Peyer's patch (tissue), 4 donors: ENCODE results near the gene SLC9A8. TPM values are rescaled to one million over a fixed set of nuclear protein-coding genes. Genes with fewer than 3 reads are reported as not detected.

Experiments
- DNase-seq, 3 donors: peaks; one replicate each; pipeline ENCODE4 v3.0.0-alpha.2; 2017 to 2019
- H3K27ac ChIP-seq, 4 donors: fragments of 200-600 bp; sonication (generic); one replicate each; pipeline ENCODE4 v1.5.1; 2016 to 2019
- H3K27me3 ChIP-seq, 2 donors: fragments of 200-600 bp; sonication (generic); one replicate each; pipeline ENCODE4 v1.5.1; 2019
- H3K36me3 ChIP-seq, 3 donors: fragments of 200-600 bp; sonication (generic); one replicate each; pipeline ENCODE4 v1.5.1; 2016 to 2019
- H3K4me1 ChIP-seq, 4 donors: fragments of 200-600 bp; sonication (generic); one replicate each; pipeline ENCODE4 v1.5.1; 2016 to 2019
- H3K4me3 ChIP-seq, 4 donors: fragments of 200-600 bp; sonication (generic); 1 replicate in 3 of 4; 2 replicates in 1 of 4; pipeline ENCODE4 v1.5.1; 2016 to 2019; ENCODE audit warnings: mild to moderate bottlenecking in 1 of 4
- H3K9me3 ChIP-seq, 4 donors: fragments of 200-600 bp; sonication (generic); one replicate each; pipeline ENCODE4 v1.5.1; 2016 to 2019; ENCODE audit warnings: mild to moderate bottlenecking in 1 of 4
- CTCF ChIP-seq, 6 experiments: fragments of 450-650 bp in 4 of 6; fragments of 200-600 bp in 2 of 6; sonication (generic) in 1 of 6; IDR thresholded peaks; one replicate each; pipeline ENCODE4 v1.5.1; 2017 to 2019; ENCODE audit warnings: antibody characterized with exemption in 6 of 6, mild to moderate bottlenecking in 3 of 6, moderate library complexity in 1 of 6
- POLR2A ChIP-seq, 2 donors: fragments of 450-650 bp; IDR thresholded peaks; one replicate each; pipeline ENCODE4 v1.5.1; 2017; ENCODE audit warnings: antibody characterized with exemption in 2 of 2, mild to moderate bottlenecking in 2 of 2, moderate library complexity in 2 of 2
- total RNA-seq, 4 donors: library from RNA; depleted of rRNA; stranded (reverse); fragments of >200 nt; gene quantifications; one replicate each; pipeline ENCODE4 v1.1.0, GENCODE V29; 2016

Gene SLC9A8
- total RNA-seq, 4 donors from 2014 or later: 15.6 to 24.4 (median 19.8) TPM

DNA sequence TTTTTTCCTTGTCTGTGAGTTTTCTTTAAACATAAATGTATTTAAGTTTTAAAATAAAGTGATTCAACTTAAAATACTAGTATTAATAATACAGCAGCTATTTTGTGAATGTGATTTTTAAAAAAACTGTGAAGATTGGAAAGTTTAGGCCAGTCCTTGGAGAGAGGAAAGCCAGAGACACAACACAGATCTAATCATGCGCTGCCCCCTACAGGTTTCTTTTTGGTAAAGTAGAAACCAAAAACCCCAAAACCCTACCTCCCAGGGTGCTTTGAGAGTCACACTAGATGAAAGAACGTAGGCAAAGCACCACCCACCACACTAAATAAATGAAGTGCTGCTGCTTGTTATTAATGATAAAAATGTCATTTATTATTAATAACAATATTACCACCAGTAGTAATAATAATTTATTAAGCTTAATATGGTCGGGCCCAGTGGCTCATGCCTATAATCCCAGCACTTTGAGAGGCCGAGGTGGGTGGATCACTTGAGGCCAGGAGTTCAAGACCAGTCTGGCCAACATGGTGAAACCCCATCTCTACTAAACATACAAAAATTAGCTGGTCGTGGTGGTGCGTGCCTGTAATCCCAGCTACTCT lies 33.7 kb downstream of the SLC9A8 start:
- H3K4me1 ChIP-seq: no peaks in the 10 kb centered on the region
- H3K27ac ChIP-seq: no peak overlapping the region
- peaks cover 0 to 39% (median 0%) of the 10 kb centered on the region in 3 donors for H3K36me3 ChIP-seq
- H3K9me3 ChIP-seq: no peaks in the 10 kb centered on the region
- no peaks in the 10 kb centered on the region for H3K27me3 ChIP-seq
- no peak overlapping the region for H3K4me3 ChIP-seq
- DNase-seq: peak in 2 of 3 donors; percentile 54 to 72
- TF ChIP-seq CTCF (IDR thresholded peaks at IDR 0.05) (peak; percentile 59 to 79 (median 72)), POLR2A (IDR thresholded peaks at IDR 0.05) (no peak)

GRCh38 chr20:49850463-49851230 lies 38.0 kb downstream of the SLC9A8 start:
- Histone ChIP-seq H3K4me3 (no peak overlapping the region), H3K27ac (no peak overlapping the region), H3K4me1 (no peaks in the 10 kb centered on the region), H3K9me3 (no peaks in the 10 kb centered on the region), H3K27me3 (no peaks in the 10 kb centered on the region), H3K36me3 (peaks cover 0 to 59% (median 0%) of the 10 kb centered on the region in 3 donors)
- TF ChIP-seq CTCF (IDR thresholded peaks at IDR 0.05) (no peak), POLR2A (IDR thresholded peaks at IDR 0.05) (no peak)
- DNase-seq: no peak

DNA sequence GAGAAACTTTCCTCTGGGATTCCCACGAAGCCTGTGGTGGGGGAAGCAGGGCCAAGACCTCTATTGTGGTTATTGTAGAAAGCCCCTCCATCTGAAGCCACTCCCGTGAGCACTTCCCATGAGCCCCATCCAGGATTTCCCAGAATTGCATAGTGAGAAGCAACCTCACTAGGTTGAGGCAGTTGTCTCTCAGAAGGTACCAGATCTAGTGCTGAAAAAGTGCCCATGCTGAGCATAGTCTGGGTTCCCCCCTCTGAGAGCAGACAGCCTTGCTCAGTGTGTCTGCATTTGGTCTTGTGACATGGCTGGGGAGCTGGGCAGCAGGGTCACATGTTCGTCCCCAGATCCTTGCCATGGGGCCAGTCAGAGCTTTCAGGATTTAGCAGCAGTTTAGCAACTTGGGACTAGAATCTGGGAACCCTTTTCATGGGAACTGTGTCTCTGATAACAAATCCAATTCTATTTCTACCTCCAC lies 38.6 kb downstream of the SLC9A8 start:
- Histone ChIP-seq H3K4me3 (no peak overlapping the region), H3K4me1 (no peaks in the 10 kb centered on the region), H3K36me3 (peaks cover 0 to 66% (median 0%) of the 10 kb centered on the region in 3 donors), H3K27ac (no peak overlapping the region), H3K9me3 (no peaks in the 10 kb centered on the region), H3K27me3 (no peaks in the 10 kb centered on the region)
- DNase-seq: no peak
- TF ChIP-seq POLR2A (IDR thresholded peaks at IDR 0.05) (no peak), CTCF (IDR thresholded peaks at IDR 0.05) (no peak)

DNA sequence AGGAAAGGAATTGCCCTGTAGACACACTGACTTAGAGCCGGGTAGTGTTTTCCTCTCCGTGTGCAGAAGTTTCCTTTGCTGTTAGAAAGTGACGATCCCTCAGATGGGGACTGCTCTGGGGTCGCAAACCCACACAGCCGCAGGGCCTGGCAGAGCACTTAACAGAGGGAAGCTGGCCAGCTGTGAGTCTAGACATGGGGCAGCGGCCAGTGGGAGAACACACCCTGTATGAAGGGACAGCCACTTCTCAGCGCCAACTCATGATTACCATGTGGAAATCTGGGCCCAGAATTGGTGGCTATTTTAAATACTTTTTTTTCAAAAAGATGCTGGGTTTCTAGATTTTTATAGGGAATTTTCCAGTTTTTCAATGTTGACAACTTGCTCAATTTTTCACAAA lies 39.4 kb downstream of the SLC9A8 start:
- no peak for DNase-seq
- no peaks in the 10 kb centered on the region for H3K4me1 ChIP-seq
- H3K36me3 ChIP-seq: peaks cover 0 to 73% (median 0%) of the 10 kb centered on the region in 3 donors
- H3K9me3 ChIP-seq: no peaks in the 10 kb centered on the region
- no peaks in the 10 kb centered on the region for H3K27me3 ChIP-seq
- TF ChIP-seq POLR2A (IDR thresholded peaks at IDR 0.05): no peak
- TF ChIP-seq CTCF (IDR thresholded peaks at IDR 0.05): no peak
- no peak overlapping the region for H3K27ac ChIP-seq
- no peak overlapping the region for H3K4me3 ChIP-seq

DNA sequence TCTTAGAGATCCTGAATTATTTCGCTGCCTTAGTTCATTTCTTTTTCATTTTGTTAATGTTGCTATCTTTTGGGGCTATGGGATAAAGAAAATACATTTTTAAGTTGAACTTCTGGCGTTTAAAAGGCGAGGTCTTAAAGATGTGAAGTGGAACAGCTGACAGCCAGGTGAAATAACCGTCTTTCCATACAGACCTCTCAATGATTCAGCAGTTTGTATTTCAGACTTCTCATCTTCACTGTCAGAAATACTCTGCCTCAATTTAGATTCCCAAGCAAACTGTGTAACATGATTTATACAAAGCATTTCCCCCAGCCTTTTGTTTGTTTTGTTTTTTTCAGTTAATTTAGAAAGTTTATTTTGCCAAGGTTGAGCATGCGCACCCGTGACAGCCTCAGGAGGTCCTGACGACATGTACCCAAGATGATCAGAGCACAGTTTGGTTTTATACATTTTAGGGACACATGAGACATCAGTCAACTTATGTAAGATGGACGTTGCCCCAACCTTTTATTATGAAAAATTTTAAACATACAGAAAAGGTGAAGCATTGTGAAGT lies 40.0 kb downstream of the SLC9A8 start:
- no peaks in the 10 kb centered on the region for H3K9me3 ChIP-seq
- H3K36me3 ChIP-seq: peaks cover 0 to 79% (median 0%) of the 10 kb centered on the region in 3 donors
- TF ChIP-seq CTCF (IDR thresholded peaks at IDR 0.05) (no peak), POLR2A (IDR thresholded peaks at IDR 0.05) (no peak)
- no peak overlapping the region for H3K4me3 ChIP-seq
- no peak for DNase-seq
- no peaks in the 10 kb centered on the region for H3K27me3 ChIP-seq
- no peak overlapping the region for H3K27ac ChIP-seq
- no peaks in the 10 kb centered on the region for H3K4me1 ChIP-seq
